T-helper 2 cell treated with Interferon-gamma antibody and Interleukin-4, amounts not matched to agents 100 ng/mL and 5 ng/mL, for 36 hours (primary cell): Measurements from ENCODE around the gene ARPP21. TPM values are rescaled to one million over a fixed set of nuclear protein-coding genes. Genes with fewer than 3 reads are reported as not detected.

Experiments
- intact Hi-C: fragments of 100-400 bp; cut with micrococcal nuclease; formaldehyde crosslinking; loops from one replicate; pipeline ENCODE4 v1.15.1; 2023
- total RNA-seq: library from RNA; stranded (reverse); gene quantifications from 2 replicates; pipeline ENCODE4 v1.2.3, GENCODE V29; 2022

Gene ARPP21
- total RNA-seq, 1 donor from 2014 or later: not detected

- intact Hi-C loops: no loop called here
Measured at GRCh38 chr3:35641331-35641730, 2.0 kb downstream of the ARPP21 start.

GRCh38 chr3:35641920-35642527, 2.7 kb downstream of the ARPP21 start:
- intact Hi-C loops: no loop called here

- intact Hi-C loops: no loop called here
Measured at GRCh38 chr3:35643495-35643894, 4.2 kb downstream of the ARPP21 start.

- intact Hi-C loops: no loop called here
Measured at GRCh38 chr3:35644451-35644850, 5.1 kb downstream of the ARPP21 start.

GRCh38 chr3:35645189-35645588, 5.9 kb downstream of the ARPP21 start:
- intact Hi-C loops: no loop called here

- intact Hi-C loops: no loop called here
Measured at GRCh38 chr3:35646081-35646480, 6.8 kb downstream of the ARPP21 start.

GRCh38 chr3:35647461-35647860, 8.1 kb downstream of the ARPP21 start:
- intact Hi-C loops: no loop called here

- intact Hi-C loops: no loop called here
Measured at GRCh38 chr3:35648347-35648746, 9.0 kb downstream of the ARPP21 start.

- intact Hi-C loops: no loop called here
Measured at GRCh38 chr3:35649405-35649804, 10.1 kb downstream of the ARPP21 start.

GRCh38 chr3:35651426-35651825, 12.1 kb downstream of the ARPP21 start:
- intact Hi-C loops: no loop called here

GRCh38 chr3:35651851-35652250, 12.5 kb downstream of the ARPP21 start:
- intact Hi-C loops: no loop called here

GRCh38 chr3:35653347-35653746, 14.0 kb downstream of the ARPP21 start:
- intact Hi-C loops: no loop called here

- intact Hi-C loops: no loop called here
Measured at GRCh38 chr3:35654476-35654875, 15.2 kb downstream of the ARPP21 start.

- intact Hi-C loops: no loop called here
Measured at GRCh38 chr3:35658686-35659085, 19.4 kb downstream of the ARPP21 start.

GRCh38 chr3:35659768-35660167, 20.4 kb downstream of the ARPP21 start:
- intact Hi-C loops: no loop called here

- intact Hi-C loops: no loop called here
Measured at GRCh38 chr3:35663471-35663870, 24.1 kb downstream of the ARPP21 start.

GRCh38 chr3:35664460-35664919, 25.2 kb downstream of the ARPP21 start:
- intact Hi-C loops: no loop called here

- intact Hi-C loops: no loop called here
Measured at GRCh38 chr3:35665390-35666055, 26.2 kb downstream of the ARPP21 start.

- intact Hi-C loops: no loop called here
Measured at GRCh38 chr3:35666888-35667287, 27.6 kb downstream of the ARPP21 start.

GRCh38 chr3:35670408-35670965, 31.2 kb downstream of the ARPP21 start:
- intact Hi-C loops: no loop called here

- intact Hi-C loops: no loop called here
Measured at GRCh38 chr3:35671483-35671882, 32.2 kb downstream of the ARPP21 start.

- intact Hi-C loops: no loop called here
Measured at GRCh38 chr3:35673017-35673416, 33.7 kb downstream of the ARPP21 start.
